Stimulated activated CD8-positive, alpha-beta memory T cell treated with anti-CD3 and anti-CD28 coated beads, Interleukin-15, amount 100 ng/mL, for 4 hours (primary cell): ENCODE measurements around the gene CLASRP.
A peak's percentile ranks its signal among the peaks of the same experiment; 100 is the strongest.

Experiments
- DNase-seq, 2 donors: peaks; one replicate each; pipeline ENCODE4 v3.0.0-alpha.2; 2020; ENCODE audit warnings: low read depth in 2 of 2

The CLASRP gene

DNA sequence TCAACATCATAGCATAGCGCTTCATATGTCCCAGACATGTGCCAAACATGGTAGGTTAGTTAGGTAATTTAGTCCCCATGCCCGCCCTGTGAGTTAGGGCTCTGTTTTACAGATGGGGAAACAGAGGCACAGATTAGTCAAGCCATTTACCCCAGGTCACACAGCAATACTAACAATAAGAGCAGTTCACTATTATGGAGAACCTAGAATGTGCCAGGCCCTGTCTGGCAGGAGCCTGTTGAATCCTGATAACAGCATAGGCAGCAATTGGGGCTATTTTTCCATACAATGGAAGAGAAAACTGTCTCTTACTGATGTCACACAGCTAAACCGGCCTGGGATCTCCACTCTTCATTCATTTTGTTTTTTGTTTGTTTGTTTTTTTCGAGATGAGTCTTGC lies 47.6 kb downstream of the CLASRP start:
- no peak for DNase-seq

DNA sequence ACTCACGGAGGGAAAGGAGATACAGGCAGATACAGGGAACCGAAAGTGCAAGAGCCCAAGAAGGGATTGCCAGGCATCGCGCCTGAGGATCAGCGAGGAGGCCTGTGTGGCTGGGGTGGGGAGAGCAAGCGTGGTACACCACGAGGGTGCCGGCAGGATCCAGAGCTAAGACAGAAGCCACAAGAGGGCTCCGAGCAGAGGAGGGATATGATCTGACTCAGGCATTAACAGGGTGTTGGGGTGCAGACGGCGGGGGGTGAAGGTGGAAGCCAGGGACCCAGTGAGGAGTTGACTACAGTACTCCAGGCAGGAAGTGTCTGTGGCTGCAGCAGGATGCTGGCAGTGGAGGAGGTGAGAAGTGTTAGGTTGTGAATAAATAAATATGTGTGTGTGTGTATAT lies 48.7 kb downstream of the CLASRP start:
- no peak for DNase-seq

DNA sequence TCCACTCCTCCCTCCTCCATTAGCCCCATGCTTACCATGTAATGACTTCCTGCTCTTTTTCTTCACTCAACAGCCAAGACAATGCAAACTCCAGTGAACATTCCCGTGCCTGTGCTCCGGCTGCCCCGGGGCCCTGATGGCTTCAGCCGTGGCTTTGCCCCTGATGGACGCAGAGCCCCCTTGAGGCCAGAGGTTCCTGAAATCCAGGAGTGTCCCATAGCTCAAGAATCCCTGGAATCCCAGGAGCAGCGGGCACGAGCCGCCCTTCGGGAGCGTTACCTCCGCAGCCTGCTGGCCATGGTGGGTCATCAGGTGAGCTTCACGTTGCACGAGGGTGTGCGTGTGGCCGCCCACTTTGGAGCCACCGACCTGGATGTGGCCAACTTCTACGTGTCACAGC lies 51.2 kb downstream of the CLASRP start:
- no peak for DNase-seq

DNA sequence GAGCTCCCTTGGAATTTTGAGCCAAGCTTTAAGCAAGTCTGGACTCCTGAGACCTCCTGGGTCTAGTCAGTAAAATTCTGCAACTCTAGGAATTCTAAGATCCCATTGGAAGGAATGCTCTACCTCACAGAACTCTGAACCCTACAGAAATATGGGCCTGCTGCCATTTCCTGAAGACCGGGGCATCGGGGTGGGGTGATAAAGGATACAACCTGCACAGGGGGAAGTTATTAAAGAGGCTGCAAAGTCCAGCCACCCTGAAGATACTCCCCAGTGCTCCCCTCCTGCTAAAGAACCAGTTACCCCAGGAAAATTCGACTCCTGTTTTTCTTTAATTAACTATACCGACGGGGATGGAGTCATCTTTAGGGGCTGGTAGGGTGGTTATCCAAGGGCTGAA lies 51.8 kb downstream of the CLASRP start:
- DNase-seq = no peak

GRCh38 chr19:45091031-45091923 lies 52.4 kb downstream of the CLASRP start:
- peak; percentile 90 to 92 for DNase-seq

- peak; percentile 74 to 87 for DNase-seq
Observed at GRCh38 chr19:45092747-45093678, 54.2 kb downstream of the CLASRP start, which contains the start of gene PPP1R37. Gene PPP1R37, plus strand, starts transcription at chr19:45093179. Its CDS starts 147 bp downstream, at chr19:45093326.

- no peak for DNase-seq
Observed at GRCh38 chr19:45094137-45094536, 55.3 kb downstream of the CLASRP start.

GRCh38 chr19:45094707-45095106 lies 55.9 kb downstream of the CLASRP start:
- no peak for DNase-seq

- DNase-seq = no peak
Observed at GRCh38 chr19:45095496-45096413, 56.9 kb downstream of the CLASRP start.

DNA sequence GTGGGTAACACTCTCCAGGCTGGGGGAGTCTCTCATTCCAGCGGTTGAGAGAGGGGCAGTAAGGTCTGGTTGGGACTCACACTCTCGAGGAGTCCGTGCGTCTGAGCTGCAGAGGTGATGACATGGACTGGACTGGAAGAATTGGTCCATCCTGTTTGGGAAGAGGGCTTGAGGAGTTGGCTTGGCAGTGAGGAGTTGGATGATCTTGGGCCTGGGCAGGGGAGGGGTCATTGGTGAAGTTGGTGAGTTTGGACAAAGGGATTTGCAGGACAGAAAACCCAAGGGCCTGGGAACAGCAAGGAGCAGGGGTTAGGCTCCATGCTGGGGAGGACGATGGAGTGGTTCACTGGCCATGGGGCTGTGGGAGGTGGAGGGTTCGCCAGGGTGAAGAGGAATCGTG lies 57.9 kb downstream of the CLASRP start:
- DNase-seq = no peak

- no peak for DNase-seq
Observed at GRCh38 chr19:45097450-45097775, 58.6 kb downstream of the CLASRP start.

DNA sequence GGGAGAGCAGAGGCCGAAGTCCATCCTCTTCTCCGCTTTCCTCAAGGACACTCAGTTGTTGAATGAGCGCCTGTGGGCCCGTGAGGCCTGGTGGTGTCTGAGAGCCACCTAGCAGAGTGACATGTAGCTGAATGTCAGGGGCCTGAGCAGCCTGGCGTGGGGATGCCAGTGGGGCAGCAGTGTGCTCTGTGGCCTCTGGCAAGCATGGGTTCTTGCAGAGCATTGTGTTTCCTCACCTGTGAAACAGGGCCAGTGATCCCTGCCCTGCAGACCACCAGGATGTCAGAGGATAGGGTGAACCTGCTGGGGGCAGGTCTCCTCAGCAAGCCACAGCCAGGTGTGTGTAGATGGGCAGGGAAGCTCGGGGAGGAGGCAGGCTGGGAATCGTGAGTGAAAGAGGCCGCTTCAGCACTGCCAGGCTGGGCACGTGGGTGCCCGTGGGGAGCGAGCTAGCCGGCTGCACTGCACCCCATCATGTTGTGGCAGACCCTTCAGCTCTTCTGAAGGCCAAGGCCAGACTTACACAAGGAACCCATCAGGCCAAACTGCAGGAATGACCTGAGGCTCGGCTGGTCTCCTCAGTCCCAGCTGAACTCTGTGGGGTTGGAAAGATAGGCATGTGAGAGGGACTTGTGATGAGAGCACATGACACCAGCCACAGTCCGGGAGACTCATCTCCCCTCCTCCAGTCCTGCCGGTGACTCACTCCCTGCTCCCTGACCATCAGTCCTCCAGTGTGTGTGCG lies 59.1 kb downstream of the CLASRP start:
- DNase-seq = no peak

GRCh38 chr19:45098521-45099466 lies 59.9 kb downstream of the CLASRP start:
- DNase-seq = no peak

- no peak for DNase-seq
Observed at GRCh38 chr19:45099467-45100191, 60.8 kb downstream of the CLASRP start.

GRCh38 chr19:45100201-45100600 lies 61.4 kb downstream of the CLASRP start:
- no peak for DNase-seq

GRCh38 chr19:45100846-45101252 lies 62.0 kb downstream of the CLASRP start:
- no peak for DNase-seq

DNA sequence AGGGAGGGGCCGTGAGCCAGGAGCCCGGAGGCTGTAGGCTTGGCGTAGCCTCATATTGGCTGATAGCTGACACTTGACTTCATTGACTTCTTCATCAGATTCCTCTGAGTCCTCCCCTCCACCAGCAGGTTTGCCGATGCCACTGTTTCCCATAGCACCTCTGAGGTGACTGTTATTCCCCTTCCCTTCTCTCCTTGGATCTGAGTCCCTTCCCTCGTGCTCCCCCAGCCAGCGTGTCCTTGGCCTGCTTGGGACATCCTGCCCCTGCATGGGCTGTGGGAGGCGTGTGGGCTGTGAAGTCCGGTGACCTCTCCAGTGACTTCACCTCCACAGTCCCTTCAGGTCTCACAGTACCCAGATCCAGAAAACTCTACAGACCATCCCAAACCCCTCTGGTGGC lies 63.0 kb downstream of the CLASRP start:
- DNase-seq = no peak

GRCh38 chr19:45102481-45102880 lies 63.6 kb downstream of the CLASRP start:
- DNase-seq = no peak

DNA sequence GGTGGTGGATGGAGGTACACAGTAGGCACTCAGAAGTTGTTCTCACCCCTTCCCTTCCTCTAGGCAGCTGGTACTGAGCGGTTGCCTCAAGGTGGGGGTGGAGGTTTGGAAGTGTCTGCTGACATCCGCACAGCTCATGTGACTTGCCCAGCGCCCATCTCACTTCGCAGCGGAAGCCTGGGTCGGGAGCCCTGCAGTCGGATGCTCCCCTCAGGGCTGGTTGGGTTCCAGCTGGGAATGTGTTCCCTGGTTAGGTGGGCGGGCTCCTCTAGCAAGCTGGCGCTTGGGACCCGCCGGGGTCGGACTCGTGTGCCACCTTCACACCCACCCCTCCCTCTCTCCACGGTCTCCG lies 64.3 kb downstream of the CLASRP start:
- DNase-seq = no peak
